ENCODE results near the gene BYSL. TPM values are rescaled to one million over a fixed set of nuclear protein-coding genes. Genes with fewer than 3 reads are reported as not detected.

The BYSL gene
- total RNA-seq = 1 to 10 TPM; 2.8 to 3.8 TPM
- total RNA-seq = 2.7 to 16.9 reads per million in 2 donors

- no peaks in the 10 kb centered on the region for H3K27me3 Mint-ChIP-seq
- ATAC-seq (peak; percentile 90), DNase-seq (peak; percentile 87 to 95 (median 91))
- peak within 1 kb of the TSS; percentile 99 for H3K27ac Mint-ChIP-seq
- peak within 1 kb of the TSS; percentile 99 for H3K4me3 Mint-ChIP-seq
- peaks cover 47% of the 10 kb centered on the region for H3K4me1 Mint-ChIP-seq
- peaks cover 9% of the 10 kb centered on the region for H3K36me3 Mint-ChIP-seq (ENCODE audit: low read depth)
- no peaks in the 10 kb centered on the region for H3K9me3 ChIP-seq (ENCODE audit: control insufficient read depth, low read length, poor library complexity, severe bottlenecking)
These were observed at the start of gene BYSL, which contains the start of gene MED20 for GRCh38 chr6:41920921-41921711. Gene BYSL (plus strand): TSS chr6:41921499. CDS start chr6:41921563, 64 bp downstream. Gene MED20 (minus strand): TSS chr6:41921139. CDS start chr6:41921018, 121 bp downstream.

- H3K4me1 Mint-ChIP-seq = peaks cover 7% of the 10 kb centered on the region
- no peaks in the 10 kb centered on the region for H3K27me3 Mint-ChIP-seq
- no peak overlapping the region for H3K27ac Mint-ChIP-seq
- no peaks in the 10 kb centered on the region for H3K9me3 ChIP-seq (ENCODE audit: control insufficient read depth, low read length, poor library complexity, severe bottlenecking)
- DNase-seq (no peak), ATAC-seq (no peak)
- no peak overlapping the region for H3K4me3 Mint-ChIP-seq
- H3K36me3 Mint-ChIP-seq (ENCODE audit: low read depth) = peaks cover 2% of the 10 kb centered on the region
These were observed 49.6 kb upstream of the BYSL start for GRCh38 chr6:41871691-41872090.

GRCh38 chr6:41872147-41872546, 49.2 kb upstream of the BYSL start:
- no peaks in the 10 kb centered on the region for H3K9me3 ChIP-seq (ENCODE audit: control insufficient read depth, low read length, poor library complexity, severe bottlenecking)
- DNase-seq (no peak), ATAC-seq (no peak)
- H3K4me3 Mint-ChIP-seq = no peak overlapping the region
- peaks cover 2% of the 10 kb centered on the region for H3K36me3 Mint-ChIP-seq (ENCODE audit: low read depth)
- H3K27me3 Mint-ChIP-seq = no peaks in the 10 kb centered on the region
- H3K4me1 Mint-ChIP-seq = peaks cover 7% of the 10 kb centered on the region
- no peak overlapping the region for H3K27ac Mint-ChIP-seq

GRCh38 chr6:41874741-41875140, 46.6 kb upstream of the BYSL start:
- Mint-ChIP-seq H3K36me3 (ENCODE audit: low read depth) (peaks cover 2% of the 10 kb centered on the region), H3K27me3 (no peaks in the 10 kb centered on the region), H3K4me1 (peaks cover 7% of the 10 kb centered on the region), H3K27ac (no peak overlapping the region), H3K4me3 (no peak overlapping the region)
- ATAC-seq (no peak), DNase-seq (no peak)
- H3K9me3 ChIP-seq (ENCODE audit: control insufficient read depth, low read length, poor library complexity, severe bottlenecking) = no peaks in the 10 kb centered on the region

- no peaks in the 10 kb centered on the region for H3K27me3 Mint-ChIP-seq
- H3K4me3 Mint-ChIP-seq = no peak overlapping the region
- H3K9me3 ChIP-seq (ENCODE audit: control insufficient read depth, low read length, poor library complexity, severe bottlenecking) = no peaks in the 10 kb centered on the region
- no peak for DNase-seq
- peaks cover 2% of the 10 kb centered on the region for H3K36me3 Mint-ChIP-seq (ENCODE audit: low read depth)
- H3K27ac Mint-ChIP-seq = no peak overlapping the region
- no peak for ATAC-seq
- peaks cover 7% of the 10 kb centered on the region for H3K4me1 Mint-ChIP-seq
These were observed 44.1 kb upstream of the BYSL start for GRCh38 chr6:41877051-41877680.

- Mint-ChIP-seq H3K4me3 (no peak overlapping the region), H3K27ac (no peak overlapping the region), H3K27me3 (no peaks in the 10 kb centered on the region), H3K4me1 (peaks cover 4% of the 10 kb centered on the region), H3K36me3 (ENCODE audit: low read depth) (no peaks in the 10 kb centered on the region)
- no peak for ATAC-seq
- no peak for DNase-seq
- no peaks in the 10 kb centered on the region for H3K9me3 ChIP-seq (ENCODE audit: control insufficient read depth, low read length, poor library complexity, severe bottlenecking)
These were observed 43.1 kb upstream of the BYSL start for GRCh38 chr6:41878246-41878645.

- H3K9me3 ChIP-seq (ENCODE audit: control insufficient read depth, low read length, poor library complexity, severe bottlenecking) = no peaks in the 10 kb centered on the region
- no peaks in the 10 kb centered on the region for H3K27me3 Mint-ChIP-seq
- no peak overlapping the region for H3K4me3 Mint-ChIP-seq
- DNase-seq (no peak), ATAC-seq (no peak)
- no peak overlapping the region for H3K27ac Mint-ChIP-seq
- peaks cover 4% of the 10 kb centered on the region for H3K4me1 Mint-ChIP-seq
- no peaks in the 10 kb centered on the region for H3K36me3 Mint-ChIP-seq (ENCODE audit: low read depth)
These were observed 42.3 kb upstream of the BYSL start for GRCh38 chr6:41878961-41879405.

- no peaks in the 10 kb centered on the region for H3K36me3 Mint-ChIP-seq (ENCODE audit: low read depth)
- H3K9me3 ChIP-seq (ENCODE audit: control insufficient read depth, low read length, poor library complexity, severe bottlenecking) = no peaks in the 10 kb centered on the region
- DNase-seq = no peak
- no peak for ATAC-seq
- H3K4me1 Mint-ChIP-seq = no peaks in the 10 kb centered on the region
- H3K27ac Mint-ChIP-seq = no peak overlapping the region
- no peaks in the 10 kb centered on the region for H3K27me3 Mint-ChIP-seq
- no peak overlapping the region for H3K4me3 Mint-ChIP-seq
These were observed 39.8 kb upstream of the BYSL start for GRCh38 chr6:41881506-41881905.

- DNase-seq (no peak), ATAC-seq (no peak)
- Mint-ChIP-seq H3K27ac (no peak overlapping the region), H3K36me3 (ENCODE audit: low read depth) (no peaks in the 10 kb centered on the region), H3K4me3 (no peak overlapping the region), H3K27me3 (no peaks in the 10 kb centered on the region), H3K4me1 (no peaks in the 10 kb centered on the region)
- no peaks in the 10 kb centered on the region for H3K9me3 ChIP-seq (ENCODE audit: control insufficient read depth, low read length, poor library complexity, severe bottlenecking)
These were observed 36.3 kb upstream of the BYSL start for GRCh38 chr6:41884957-41885356.

- H3K4me3 Mint-ChIP-seq = no peak overlapping the region
- H3K27ac Mint-ChIP-seq = no peak overlapping the region
- no peaks in the 10 kb centered on the region for H3K27me3 Mint-ChIP-seq
- no peak for ATAC-seq
- H3K36me3 Mint-ChIP-seq (ENCODE audit: low read depth) = no peaks in the 10 kb centered on the region
- DNase-seq = no peak
- no peaks in the 10 kb centered on the region for H3K4me1 Mint-ChIP-seq
- no peaks in the 10 kb centered on the region for H3K9me3 ChIP-seq (ENCODE audit: control insufficient read depth, low read length, poor library complexity, severe bottlenecking)
These were observed 35.4 kb upstream of the BYSL start for GRCh38 chr6:41885930-41886329.

- Mint-ChIP-seq H3K36me3 (ENCODE audit: low read depth) (no peaks in the 10 kb centered on the region), H3K4me1 (no peaks in the 10 kb centered on the region), H3K4me3 (no peak overlapping the region), H3K27ac (no peak overlapping the region), H3K27me3 (no peaks in the 10 kb centered on the region)
- no peaks in the 10 kb centered on the region for H3K9me3 ChIP-seq (ENCODE audit: control insufficient read depth, low read length, poor library complexity, severe bottlenecking)
- no peak for DNase-seq
- ATAC-seq = no peak
These were observed 34.0 kb upstream of the BYSL start for GRCh38 chr6:41887331-41887751.

GRCh38 chr6:41892921-41893564, 28.3 kb upstream of the BYSL start:
- H3K4me3 Mint-ChIP-seq = no peak overlapping the region
- peaks cover 9% of the 10 kb centered on the region for H3K4me1 Mint-ChIP-seq
- no peaks in the 10 kb centered on the region for H3K9me3 ChIP-seq (ENCODE audit: control insufficient read depth, low read length, poor library complexity, severe bottlenecking)
- DNase-seq = no peak
- no peak for ATAC-seq
- H3K27me3 Mint-ChIP-seq = no peaks in the 10 kb centered on the region
- no peak overlapping the region for H3K27ac Mint-ChIP-seq
- no peaks in the 10 kb centered on the region for H3K36me3 Mint-ChIP-seq (ENCODE audit: low read depth)
